GM21367 (cell line): ENCODE measurements around the gene STRBP.

Source experiments
- ATAC-seq: cut with Tn5 transposase; IDR thresholded peaks from one replicate; pipeline ENCODE4 v1.9.1; 2021; ENCODE audit not compliant: unreplicated experiment

Gene STRBP

DNA sequence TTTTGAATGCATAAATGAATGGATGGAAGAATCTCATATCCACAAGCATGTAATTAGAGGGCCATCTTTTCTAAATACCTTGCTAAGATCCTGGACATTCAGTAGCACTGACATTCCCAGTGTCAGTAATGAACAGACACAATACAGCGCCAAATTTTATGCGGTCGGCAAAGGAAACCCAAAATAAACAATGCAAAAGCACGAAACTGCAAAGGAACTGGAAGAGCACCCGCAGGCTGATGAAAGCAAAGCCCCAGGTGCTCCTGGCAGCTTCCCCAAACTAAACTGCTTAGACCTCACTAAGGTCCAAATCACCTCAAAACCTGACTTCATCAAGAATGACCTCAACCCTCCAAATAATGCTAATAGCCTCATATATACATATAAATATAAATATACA, 133.0 kb downstream of the STRBP start:
- ATAC-seq: no peak

DNA sequence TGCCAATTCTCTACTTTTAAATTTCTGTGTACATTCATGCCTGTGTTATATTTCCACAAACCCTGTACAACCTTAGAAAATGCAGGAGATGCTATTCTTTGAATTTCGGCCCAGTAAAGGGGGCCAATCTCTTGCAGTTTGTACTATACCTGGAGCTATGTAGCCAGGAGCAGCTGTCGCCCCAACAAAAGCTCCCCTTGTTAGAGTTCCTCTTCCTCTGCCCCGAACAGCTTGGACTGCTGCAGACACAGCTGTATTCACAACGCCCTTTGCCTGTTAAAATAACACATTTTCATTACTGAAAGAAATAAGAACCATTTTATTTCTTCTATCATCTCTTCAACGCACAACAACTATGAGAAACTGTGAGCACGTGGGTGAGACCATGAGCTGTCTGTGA, 135.7 kb downstream of the STRBP start:
- no peak for ATAC-seq

DNA sequence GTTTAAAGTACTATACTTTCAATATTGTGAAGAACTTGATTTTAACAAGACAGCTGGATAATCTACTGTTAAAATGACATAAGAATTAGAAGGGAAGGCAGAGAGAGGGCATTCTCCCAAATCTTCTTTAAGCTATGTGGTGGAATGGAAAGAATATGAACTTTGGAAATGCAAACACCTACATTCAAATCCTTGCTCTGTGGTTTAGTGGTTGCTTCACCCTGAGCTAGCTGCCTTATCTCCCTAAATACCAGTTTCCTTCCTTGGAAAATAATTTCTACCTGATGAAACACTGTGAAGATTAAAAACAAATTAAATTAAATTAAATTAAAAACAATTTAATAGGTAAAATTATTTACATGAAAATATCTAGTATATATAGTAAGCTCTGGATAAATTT, 136.4 kb downstream of the STRBP start:
- ATAC-seq: no peak

DNA sequence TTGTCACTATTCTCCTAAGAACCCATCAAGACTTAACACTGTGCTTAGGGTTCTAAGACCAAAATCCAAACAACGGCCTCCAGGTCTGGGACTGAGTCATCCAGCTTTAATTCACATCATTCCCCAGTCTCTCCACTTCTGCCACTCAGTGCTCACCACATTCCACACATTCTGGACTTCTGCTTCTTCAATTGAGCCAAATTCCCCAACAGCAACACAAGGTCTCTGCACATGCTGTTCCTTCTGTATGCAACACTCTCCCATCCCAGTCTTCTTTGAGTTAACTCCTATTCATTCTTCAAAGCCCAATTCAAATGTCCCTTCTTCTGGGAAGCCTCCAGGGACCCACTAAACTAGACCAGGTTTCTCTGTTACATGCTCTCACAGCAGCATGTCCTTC, 137.1 kb downstream of the STRBP start:
- ATAC-seq: no peak

DNA sequence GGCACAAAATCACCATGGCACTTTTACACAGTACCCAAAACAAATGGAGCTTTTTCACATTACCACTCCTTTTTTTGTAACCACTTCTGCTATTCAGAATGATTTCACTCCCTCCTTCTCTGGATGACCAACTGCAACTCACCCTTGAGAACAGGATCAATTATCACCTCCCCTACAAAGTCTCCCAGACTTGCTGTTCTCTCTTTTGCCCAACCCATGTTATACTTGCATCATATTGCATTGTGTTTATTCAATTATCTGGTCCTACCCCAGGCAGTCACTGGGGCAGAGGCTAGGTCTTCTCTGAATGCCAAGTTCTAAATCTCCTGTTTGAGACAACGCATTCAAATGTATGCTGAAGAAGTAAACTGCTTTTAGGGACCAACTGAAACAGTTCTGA, 139.0 kb downstream of the STRBP start:
- ATAC-seq: no peak

DNA sequence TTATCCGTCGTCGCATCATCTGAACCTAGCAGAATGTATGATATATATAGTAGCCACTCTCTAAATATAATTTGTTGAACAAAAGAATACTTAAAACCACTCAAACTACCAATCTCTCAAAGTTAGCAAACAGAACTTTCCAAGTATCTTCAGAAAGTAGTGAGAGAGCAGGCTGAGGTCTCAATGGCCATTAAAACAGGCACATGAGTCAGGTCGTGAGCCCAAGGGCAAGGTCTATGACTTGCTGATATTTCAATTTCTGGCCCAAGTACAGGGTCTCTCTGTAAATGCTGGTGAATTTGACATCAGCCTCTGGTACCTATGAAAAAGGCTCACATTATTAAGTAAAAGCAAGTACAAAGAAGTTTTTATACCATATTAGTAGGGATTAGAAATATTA, 139.8 kb downstream of the STRBP start:
- ATAC-seq: no peak

DNA sequence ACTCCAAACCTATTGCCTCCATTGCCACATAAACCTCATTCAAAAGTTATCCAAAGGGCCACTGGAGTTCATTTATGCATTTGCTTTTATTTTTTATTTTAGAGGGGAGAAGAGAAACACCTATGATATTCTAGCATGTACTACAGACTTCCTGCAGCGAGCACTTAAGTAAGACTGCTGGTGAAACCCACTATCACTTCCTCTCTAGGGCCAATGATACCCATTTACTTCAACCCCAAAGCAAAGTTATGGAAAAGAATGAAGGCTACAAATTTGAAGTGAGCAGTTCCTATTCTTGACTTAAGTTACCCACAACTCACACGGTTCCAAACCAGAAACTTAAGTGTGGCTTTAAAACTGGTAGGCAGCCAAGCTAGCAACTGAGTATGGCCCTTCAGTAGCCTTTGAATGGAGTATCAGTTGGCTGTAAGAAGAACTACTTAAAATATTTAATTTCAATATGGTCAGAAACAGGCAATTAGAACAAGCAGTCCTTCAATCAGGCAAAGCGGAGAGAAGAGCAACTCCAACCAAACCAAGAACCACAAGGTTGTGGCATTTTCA, 140.8 kb downstream of the STRBP start:
- no peak for ATAC-seq

DNA sequence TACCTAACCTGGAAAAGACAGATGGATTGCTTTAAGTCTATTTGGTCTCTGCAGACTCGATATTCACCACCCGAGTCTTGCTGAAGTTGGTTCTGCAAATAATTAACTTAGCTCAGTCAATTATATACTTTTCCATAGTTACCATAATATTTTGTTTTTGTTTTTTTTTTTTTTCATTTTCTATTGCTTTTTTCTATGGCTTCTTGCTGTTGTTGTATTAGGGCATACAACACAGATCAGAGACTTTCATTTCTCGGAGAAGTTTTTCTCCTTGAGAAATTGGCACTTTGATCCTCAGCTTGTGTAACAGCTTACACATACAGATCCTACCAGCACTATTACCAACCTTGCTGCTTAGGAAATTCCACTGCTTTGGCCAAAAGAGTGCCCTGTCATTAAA, 146.9 kb downstream of the STRBP start:
- ATAC-seq: no peak

DNA sequence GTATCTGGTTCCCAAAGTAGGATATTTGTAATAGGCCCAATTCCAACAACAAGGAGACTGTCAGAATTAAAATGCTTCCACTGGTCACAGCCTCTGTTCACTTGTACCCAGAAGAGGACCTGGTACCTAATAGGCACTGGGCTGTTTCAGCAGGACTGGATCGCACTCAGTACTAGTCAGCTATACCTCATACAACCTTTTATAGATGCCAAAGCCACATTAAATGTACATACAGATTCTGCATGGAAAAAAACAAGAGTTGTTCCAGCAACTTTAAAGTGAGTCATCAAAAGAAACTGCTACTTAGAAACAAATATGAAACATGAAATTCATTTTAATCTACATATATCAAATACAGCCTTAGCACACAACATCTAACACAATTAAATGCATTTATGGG, 147.4 kb downstream of the STRBP start:
- ATAC-seq: no peak

DNA sequence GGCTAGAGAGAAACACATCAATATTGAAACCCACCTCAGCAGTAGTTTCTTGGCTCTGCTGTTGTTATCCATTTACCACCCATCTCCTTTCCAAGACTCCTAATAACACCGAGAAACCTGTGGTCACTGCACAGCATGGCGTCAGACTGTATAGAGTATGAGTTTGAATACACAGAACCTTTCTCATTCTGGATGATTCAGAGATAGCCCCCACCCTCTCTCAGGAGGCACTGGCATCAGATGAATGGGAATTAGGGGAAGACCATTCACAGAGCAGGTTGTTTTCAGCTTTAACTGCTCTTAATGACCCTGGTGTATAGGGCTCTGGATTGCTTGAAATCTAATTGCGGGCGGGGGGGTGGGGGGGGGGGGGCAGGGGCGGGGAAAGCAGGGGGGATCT, 148.3 kb downstream of the STRBP start:
- no peak for ATAC-seq

DNA sequence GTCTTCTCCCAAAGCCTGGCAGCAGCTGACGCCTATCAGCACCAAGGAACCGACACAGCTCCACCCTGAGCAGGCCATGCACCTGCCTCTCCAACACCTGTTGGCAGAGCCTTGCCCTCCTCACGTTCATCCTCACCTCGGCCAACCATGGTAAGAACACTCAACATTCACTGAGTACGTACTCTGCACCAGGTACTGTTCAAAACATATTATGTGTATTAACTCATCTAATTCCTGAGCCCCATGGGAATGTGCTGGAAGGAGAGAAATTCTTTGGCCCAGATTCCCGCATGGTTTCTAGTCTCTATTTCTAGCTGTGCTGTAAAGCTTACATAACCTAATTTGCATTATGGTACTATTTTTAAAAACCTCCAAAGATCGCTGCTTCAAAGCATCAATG, 148.8 kb downstream of the STRBP start:
- ATAC-seq: no peak

DNA sequence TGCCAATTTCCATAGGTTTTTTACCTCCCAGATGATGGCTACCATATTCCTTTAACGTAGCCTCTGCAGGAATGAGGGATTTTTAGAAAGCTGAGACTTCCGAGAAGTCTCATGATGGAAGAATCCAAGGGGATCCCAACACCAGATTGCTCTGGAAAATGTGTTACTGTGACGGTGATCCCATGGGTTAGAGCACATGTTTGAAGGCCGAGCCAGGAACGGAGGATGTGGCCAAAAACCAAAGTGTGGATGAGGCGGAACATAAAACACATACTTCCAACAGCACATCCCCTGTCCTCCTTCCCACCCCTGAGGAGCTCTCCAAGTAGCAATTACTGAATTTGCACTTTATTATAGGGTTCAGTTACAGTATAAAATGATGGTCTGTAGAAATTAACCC, 152.3 kb downstream of the STRBP start:
- no peak for ATAC-seq

DNA sequence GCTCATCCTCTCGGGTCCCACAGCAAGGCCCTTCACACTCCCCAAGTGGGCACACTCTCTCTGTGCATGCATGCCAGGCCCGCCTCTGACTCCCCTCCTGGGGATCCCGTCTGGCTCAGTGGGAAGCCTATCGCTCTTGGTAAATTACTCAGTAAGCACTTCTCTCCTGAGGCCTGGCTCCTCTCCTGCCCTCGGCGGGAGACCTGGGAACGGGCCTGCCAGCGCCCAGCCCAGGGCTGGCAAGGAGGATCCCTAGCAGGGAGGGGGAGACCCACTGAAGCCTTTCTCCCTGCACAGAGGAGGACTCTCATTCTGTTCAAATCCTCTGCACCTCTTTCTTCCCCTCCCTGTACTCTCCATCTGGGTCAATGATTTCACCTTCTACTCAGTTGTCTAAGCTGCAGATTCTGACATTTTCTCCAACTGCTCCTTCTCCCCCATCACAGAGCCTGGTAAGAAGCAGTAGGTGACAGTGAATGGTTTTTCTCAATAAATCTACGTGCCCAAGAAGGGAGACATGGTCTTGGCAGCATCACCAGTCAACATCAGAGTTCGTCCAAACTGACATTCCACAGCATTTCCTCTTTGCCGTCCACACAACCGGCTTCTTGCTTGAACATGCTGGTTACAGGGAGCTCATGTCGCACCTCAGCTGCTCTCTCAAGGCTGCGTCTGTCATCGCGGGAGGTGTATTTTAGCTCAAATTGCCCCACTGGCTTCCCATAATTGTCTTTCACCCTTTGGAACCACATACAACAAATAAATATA, 153.1 kb downstream of the STRBP start:
- ATAC-seq: no peak

DNA sequence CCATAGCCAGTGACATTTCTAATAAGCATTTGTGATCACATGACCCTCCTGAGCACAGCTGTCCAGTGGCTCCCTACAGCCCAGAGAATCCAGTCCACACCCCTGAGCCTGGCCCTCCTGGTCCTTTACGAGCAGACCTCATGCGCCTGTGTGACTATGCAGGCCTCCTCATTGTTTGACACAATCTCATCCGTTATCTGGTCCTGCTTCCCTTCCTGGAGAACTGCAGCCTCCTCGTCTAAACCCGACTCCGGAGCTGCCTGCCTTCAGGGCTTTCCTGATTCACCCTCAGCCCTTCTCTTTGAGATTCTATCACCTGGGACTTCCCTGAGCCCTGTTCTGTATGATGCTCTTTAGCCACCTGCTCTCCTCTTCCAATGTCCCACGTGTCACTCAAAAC, 155.2 kb downstream of the STRBP start:
- ATAC-seq: no peak

DNA sequence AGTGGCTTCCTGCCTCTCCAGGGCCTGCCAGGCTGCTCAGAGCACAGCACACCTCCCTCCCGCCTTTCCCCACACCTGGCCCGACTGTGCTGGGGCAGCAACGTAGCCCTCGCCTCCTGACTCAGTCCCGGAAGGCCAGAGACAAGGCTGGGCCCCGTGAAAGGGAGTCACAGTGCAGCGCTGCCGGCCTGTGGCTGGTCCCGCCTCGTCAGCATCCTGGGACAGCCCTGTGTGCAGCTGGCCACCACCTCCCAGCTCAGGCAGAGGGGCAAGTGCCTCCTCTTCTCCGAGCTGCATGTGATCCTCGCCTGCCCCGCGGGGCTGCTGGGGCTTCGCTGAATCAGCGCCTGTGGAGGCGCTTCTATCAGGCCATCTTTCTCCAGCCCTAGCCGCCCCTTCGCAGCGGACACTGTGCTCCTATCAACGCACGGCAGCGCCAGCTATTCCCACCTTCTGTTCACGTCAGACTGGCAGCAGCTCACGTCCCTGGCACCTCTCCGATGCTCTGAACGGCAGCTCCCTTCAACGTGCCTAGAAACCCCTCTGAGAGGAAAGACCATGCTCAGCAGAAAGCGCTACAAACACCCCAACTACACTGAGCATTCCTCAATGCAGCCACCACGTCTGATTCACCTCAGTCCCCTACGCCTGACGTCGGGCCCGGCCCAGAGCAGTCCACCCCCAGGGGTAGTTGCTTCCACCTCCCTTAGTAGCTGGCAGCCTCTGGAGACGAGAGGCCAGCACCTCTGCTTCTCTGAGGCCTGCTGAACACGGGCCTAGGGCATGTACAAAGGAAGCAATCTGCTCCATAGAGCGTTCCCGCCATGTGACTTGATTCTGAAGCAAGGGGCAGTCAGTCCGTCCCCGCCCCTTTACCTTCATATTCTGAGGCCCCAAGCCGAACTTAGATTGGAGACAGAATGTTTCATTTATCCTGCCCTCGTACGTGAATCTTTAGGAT, 156.1 kb downstream of the STRBP start:
- no peak for ATAC-seq

DNA sequence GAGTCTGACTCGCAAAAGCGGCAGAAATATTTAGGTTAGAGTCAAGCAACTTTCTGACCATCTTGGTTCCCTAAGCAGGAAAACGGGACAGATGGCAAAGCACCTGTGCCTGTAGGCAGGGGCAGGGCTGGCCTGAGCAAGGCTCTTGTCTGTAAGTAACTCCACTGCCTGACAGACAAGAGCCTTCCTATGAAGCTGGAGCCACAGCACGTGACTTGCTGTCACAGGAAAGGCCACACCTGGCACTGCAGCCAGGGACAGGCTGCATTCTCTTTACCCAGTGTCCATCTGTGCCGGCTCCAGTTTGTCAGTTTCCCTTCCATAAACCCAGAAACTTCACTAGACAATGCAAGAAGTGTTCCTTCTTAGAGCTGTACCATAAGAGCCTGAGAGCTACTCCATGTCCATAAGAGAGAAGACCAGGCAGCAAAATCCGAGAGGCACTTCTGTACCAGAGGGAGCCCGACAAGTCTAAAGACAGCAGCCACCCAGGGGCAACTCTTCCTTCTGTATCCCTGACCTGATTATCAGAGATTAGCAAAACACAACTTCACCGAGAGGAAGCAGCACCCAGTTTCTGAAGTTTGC, 156.9 kb downstream of the STRBP start:
- ATAC-seq: no peak

DNA sequence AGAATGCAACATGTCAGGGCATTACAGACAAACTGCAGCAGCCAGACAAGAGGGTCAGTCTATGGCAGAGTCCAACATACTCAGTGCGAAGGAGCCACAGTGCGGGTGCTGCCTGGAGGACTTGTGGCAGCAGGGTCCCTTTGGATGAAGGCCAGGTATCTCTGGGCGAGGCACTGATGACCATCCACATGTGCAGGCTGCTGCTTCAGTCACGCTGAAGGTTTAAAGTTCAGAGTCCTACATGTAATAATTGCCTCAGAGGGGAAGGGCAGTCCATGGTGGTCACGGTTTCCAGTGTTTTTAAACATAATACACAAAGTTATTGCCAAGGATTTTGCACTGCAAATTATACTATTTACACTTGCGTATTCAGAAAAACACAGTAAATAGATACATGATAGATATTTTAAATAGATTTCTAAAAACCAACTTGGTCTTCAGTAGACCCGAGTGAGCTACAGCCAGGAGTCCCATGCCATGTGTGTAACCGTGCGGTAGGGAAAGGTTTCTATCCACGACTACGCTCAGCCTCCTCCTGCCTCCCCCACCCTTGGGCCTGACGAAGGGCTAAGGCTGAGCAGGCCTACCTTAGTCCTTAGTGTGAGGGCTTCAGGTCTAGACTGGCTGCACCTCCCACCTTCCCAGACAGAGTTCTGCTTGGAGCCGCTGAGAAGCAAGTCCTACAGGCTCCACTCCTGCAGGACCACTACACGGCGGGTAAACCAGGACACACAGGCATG, 158.7 kb downstream of the STRBP start:
- no peak for ATAC-seq

DNA sequence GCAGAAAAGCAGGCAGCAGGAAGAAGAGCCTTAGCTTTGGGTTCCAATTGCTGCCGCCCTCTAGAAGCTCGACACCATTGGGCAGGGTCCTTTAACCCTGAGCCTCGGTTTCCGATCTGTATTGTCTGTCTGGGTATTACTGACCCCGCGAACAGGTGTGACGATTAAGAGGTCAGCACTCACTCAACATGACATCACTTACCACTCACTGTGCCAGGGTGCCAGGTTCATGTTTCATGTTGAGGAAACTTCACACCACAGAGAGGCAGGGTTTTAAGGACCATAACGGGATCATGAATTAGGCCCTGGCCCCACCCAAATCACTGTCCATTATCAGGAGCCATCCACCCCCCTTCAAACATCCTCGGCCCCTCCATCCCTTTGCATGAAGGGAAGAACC, 159.4 kb downstream of the STRBP start:
- ATAC-seq: no peak

DNA sequence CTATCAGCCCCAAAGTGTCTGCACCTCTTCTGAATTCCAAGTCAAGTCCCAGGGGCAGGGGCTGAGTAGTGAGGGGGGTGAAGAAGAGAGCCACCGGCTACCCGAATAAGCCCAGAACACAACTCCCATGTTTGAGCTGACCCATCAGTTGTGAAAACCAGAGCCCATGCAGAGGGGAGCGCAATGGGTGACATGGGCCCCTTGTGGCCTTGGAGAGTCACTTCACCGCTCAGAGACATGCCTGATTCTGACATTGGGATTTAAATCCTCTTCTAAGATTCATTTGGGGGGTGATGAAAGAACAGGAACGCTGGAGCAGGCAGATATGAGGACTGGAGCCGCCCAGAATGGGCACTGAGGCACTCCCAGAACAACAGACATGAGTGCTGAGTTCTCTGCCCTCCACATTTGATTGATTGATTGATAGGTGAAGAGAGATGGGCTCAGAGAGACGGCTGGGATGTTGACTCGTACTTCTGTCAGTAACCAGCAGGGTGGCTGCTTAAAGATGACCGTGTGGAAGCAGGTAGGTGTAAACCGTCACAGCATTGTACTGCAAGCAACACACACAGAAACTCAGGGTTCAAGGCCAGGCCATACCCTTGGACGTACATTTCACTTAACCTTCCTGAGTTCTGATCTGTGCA, 160.6 kb downstream of the STRBP start:
- no peak for ATAC-seq

DNA sequence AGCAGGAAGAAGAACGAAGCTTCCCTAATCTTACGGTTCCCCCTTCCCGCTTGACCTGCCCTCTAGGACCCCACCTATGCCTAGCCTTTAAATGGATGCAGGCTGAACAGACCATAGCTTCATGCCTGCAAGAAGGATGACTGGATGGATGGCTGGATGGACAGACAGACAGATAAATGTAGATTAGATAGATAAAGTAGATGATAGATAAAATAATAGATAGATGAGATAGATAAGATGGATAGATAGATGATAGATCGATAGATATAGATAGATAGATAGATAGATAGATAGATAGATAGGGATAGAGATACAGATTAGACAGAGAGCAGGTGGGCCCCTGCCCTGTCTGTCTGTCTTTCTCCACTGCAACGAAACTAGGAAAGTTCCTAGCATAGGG, 162.9 kb downstream of the STRBP start:
- no peak for ATAC-seq
